ENCODE data around the gene SLC38A5. TPM values are rescaled to one million over a fixed set of nuclear protein-coding genes. Genes with fewer than 3 reads are reported as not detected.

The SLC38A5 gene
- polyA plus RNA-seq, 1 of the 3 experiments (the other 2 are of a cell fraction): 0.33 TPM

DNA sequence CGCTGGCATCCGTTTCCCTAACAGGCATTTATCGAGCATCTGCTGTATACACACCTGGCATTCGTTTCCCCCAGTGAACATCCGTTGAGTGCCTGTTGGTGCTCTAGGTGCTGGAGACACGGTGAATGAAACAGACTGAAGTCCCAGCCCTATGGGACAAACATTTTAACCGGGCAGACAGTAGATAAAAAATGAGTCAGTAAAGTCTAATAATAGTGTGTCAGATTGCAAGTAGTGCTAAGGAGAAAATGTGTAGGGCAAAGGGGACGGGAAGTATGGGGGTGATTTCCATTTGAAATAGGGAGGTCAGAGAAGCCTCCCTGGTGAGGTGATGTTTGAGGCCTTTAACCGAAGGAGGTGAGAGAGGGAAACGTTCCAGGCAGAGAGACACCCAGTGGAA is 46.2 kb upstream of the SLC38A5 start:
- Histone ChIP-seq H3K36me3 (replicated peaks in 1 of 2; ENCODE audit: control insufficient read depth in 1 of 2, insufficient read depth in 2 of 2, low read length in 1 of 2) (no peaks in the 10 kb centered on the region), H3K9ac (no peak overlapping the region), H3K4me1 (ENCODE audit: control insufficient read depth in 1 of 2, insufficient read depth in 2 of 2, low read depth in 1 of 2, low read length in 1 of 2) (peaks cover 0 to 20% of the 10 kb centered on the region in 2 experiments; a peak in 1 of 4 replicates), H3K9me2 (no peaks in the 10 kb centered on the region), H3K79me2 (ENCODE audit: insufficient read depth) (no peaks in the 10 kb centered on the region), H3K4me3 (ENCODE audit: low read depth in 2 of 2, low read length in 1 of 2) (no peak overlapping the region), H3F3A (replicated peaks; ENCODE audit: insufficient read depth) (no peaks in the 10 kb centered on the region), H3K27me3 (ENCODE audit: insufficient read depth) (no peaks in the 10 kb centered on the region), H3K9me3 (no peaks in the 10 kb centered on the region), H2AFZ (ENCODE audit: low read depth) (no peak overlapping the region), H4K20me1 (ENCODE audit: insufficient read depth) (no peaks in the 10 kb centered on the region), H3K27ac (ENCODE audit: low read depth in 2 of 2, low read length in 1 of 2) (no peak overlapping the region; a peak in 1 of 4 replicates), H3K4me2 (no peak overlapping the region)
- CTCF ChIA-PET: no interaction called here
- no peak for DNase-seq
- POLR2A ChIA-PET: no interaction called here
- WGBS (ENCODE audit: low lambda C conversion rate): 27% methylated on average over 10 of the region's 10 CpGs
- TF ChIP-seq FOXJ3 (CRISPR knock-in tag; IDR thresholded peaks at IDR 0.05) (no peak), JUND (IDR thresholded peaks at IDR 0.05) (no peak), GABPA (IDR thresholded peaks at IDR 0.05; ENCODE audit: low read depth) (no peak), TEAD4 (IDR thresholded peaks at IDR 0.05; ENCODE audit: borderline replicate concordance, insufficient read depth) (no peak), TCF12 (IDR thresholded peaks at IDR 0.05) (no peak), EP300 (IDR thresholded peaks at IDR 0.05; ENCODE audit: borderline replicate concordance in 1 of 2, low read depth in 1 of 2, low read length in 1 of 2) (no peak), FOXM1 (IDR thresholded peaks at IDR 0.05; ENCODE audit: low read depth) (no peak), MXI1 (IDR thresholded peaks at IDR 0.05; ENCODE audit: low read depth, low read length) (no peak)
- TF ChIP-seq, protein P1, sequence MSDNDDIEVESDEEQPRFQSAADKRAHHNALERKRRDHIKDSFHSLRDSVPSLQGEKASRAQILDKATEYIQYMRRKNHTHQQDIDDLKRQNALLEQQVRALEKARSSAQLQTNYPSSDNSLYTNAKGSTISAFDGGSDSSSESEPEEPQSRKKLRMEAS (IDR thresholded peaks at IDR 0.05; ENCODE audit: low read depth): no peak
- TF ChIP-seq, protein P2, sequence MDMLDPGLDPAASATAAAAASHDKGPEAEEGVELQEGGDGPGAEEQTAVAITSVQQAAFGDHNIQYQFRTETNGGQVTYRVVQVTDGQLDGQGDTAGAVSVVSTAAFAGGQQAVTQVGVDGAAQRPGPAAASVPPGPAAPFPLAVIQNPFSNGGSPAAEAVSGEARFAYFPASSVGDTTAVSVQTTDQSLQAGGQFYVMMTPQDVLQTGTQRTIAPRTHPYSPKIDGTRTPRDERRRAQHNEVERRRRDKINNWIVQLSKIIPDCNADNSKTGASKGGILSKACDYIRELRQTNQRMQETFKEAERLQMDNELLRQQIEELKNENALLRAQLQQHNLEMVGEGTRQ (IDR thresholded peaks at IDR 0.05; ENCODE audit: borderline replicate concordance, low read depth, low read length): no peak
- TF ChIP-seq, protein P3, sequence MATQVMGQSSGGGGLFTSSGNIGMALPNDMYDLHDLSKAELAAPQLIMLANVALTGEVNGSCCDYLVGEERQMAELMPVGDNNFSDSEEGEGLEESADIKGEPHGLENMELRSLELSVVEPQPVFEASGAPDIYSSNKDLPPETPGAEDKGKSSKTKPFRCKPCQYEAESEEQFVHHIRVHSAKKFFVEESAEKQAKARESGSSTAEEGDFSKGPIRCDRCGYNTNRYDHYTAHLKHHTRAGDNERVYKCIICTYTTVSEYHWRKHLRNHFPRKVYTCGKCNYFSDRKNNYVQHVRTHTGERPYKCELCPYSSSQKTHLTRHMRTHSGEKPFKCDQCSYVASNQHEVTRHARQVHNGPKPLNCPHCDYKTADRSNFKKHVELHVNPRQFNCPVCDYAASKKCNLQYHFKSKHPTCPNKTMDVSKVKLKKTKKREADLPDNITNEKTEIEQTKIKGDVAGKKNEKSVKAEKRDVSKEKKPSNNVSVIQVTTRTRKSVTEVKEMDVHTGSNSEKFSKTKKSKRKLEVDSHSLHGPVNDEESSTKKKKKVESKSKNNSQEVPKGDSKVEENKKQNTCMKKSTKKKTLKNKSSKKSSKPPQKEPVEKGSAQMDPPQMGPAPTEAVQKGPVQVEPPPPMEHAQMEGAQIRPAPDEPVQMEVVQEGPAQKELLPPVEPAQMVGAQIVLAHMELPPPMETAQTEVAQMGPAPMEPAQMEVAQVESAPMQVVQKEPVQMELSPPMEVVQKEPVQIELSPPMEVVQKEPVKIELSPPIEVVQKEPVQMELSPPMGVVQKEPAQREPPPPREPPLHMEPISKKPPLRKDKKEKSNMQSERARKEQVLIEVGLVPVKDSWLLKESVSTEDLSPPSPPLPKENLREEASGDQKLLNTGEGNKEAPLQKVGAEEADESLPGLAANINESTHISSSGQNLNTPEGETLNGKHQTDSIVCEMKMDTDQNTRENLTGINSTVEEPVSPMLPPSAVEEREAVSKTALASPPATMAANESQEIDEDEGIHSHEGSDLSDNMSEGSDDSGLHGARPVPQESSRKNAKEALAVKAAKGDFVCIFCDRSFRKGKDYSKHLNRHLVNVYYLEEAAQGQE (IDR thresholded peaks at IDR 0.05; ENCODE audit: low read depth, low read length): no peak
- TF ChIP-seq, protein P4, sequence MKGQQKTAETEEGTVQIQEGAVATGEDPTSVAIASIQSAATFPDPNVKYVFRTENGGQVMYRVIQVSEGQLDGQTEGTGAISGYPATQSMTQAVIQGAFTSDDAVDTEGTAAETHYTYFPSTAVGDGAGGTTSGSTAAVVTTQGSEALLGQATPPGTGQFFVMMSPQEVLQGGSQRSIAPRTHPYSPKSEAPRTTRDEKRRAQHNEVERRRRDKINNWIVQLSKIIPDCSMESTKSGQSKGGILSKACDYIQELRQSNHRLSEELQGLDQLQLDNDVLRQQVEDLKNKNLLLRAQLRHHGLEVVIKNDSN (IDR thresholded peaks at IDR 0.05; ENCODE audit: borderline replicate concordance, low read depth): no peak
- TF ChIP-seq, protein P5, sequence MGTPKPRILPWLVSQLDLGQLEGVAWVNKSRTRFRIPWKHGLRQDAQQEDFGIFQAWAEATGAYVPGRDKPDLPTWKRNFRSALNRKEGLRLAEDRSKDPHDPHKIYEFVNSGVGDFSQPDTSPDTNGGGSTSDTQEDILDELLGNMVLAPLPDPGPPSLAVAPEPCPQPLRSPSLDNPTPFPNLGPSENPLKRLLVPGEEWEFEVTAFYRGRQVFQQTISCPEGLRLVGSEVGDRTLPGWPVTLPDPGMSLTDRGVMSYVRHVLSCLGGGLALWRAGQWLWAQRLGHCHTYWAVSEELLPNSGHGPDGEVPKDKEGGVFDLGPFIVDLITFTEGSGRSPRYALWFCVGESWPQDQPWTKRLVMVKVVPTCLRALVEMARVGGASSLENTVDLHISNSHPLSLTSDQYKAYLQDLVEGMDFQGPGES (IDR thresholded peaks at IDR 0.05; ENCODE audit: low read depth, low read length): no peak

Measured in SK-N-SH (cell line).